RWPE2 (cell line): ENCODE results near the gene KIF6.

Experiments used
- ATAC-seq: fragments of 200-7000 bp; cut with Tn5 transposase; 3 replicates; pipeline ENCODE4 v1.9.1; 2021; ENCODE audit warnings: low read depth
- DNase-seq: peaks from one replicate; pipeline ENCODE4 v3.0.0-alpha.2; 2020; ENCODE audit warnings: low spot score
- H3K27ac ChIP-seq: fragments of 450-650 bp; 2 replicates; pipeline ENCODE4 v1.5.1; 2017; ENCODE audit warnings: mild to moderate bottlenecking; ENCODE audit not compliant: poor library complexity, severe bottlenecking
- H3K27me3 ChIP-seq: fragments of 250-450 bp; sonication (Bioruptor Pico); 2 replicates; pipeline ENCODE4 v1.5.1; 2021; ENCODE audit warnings: mild to moderate bottlenecking, moderate library complexity; ENCODE audit not compliant: insufficient read depth, poor library complexity, severe bottlenecking
- H3K36me3 ChIP-seq: fragments of 250-450 bp; sonication (Bioruptor Pico); 2 replicates; pipeline ENCODE4 v1.5.1; 2020; ENCODE audit warnings: low read depth, mild to moderate bottlenecking, moderate library complexity
- H3K4me1 ChIP-seq: fragments of 250-450 bp; sonication (Bioruptor Pico); 2 replicates; pipeline ENCODE4 v1.5.1; 2021; ENCODE audit warnings: mild to moderate bottlenecking, moderate library complexity; ENCODE audit not compliant: insufficient read depth, poor library complexity, severe bottlenecking
- H3K4me3 ChIP-seq: fragments of 250-450 bp; sonication (Bioruptor Pico); 2 replicates; pipeline ENCODE4 v1.5.1; 2021; ENCODE audit warnings: mild to moderate bottlenecking, moderate library complexity; ENCODE audit not compliant: severe bottlenecking
- H3K9me3 ChIP-seq: fragments of 250-450 bp; sonication (Bioruptor Pico); 2 replicates; pipeline ENCODE4 v1.5.1; 2021; ENCODE audit warnings: mild to moderate bottlenecking, moderate library complexity; ENCODE audit not compliant: severe bottlenecking
- CTCF ChIP-seq: fragments of 450-650 bp; IDR thresholded peaks from one replicate; pipeline ENCODE4 v1.5.1; 2017; ENCODE audit warnings: mild to moderate bottlenecking, moderate library complexity; ENCODE audit not compliant: poor library complexity, severe bottlenecking

The KIF6 gene

GRCh38 chr6:39638126-39638822 is 86.9 kb downstream of the KIF6 start:
- ATAC-seq = no peak
- no peak for DNase-seq
- Histone ChIP-seq H3K27ac (no peak overlapping the region), H3K9me3 (no peaks in the 10 kb centered on the region), H3K4me1 (no peaks in the 10 kb centered on the region), H3K4me3 (no peak overlapping the region), H3K36me3 (no peaks in the 10 kb centered on the region), H3K27me3 (peaks cover 5% of the 10 kb centered on the region)
- TF ChIP-seq CTCF = no peak

GRCh38 chr6:39634646-39635341 is 90.4 kb downstream of the KIF6 start:
- no peak overlapping the region for H3K4me3 ChIP-seq
- no peak for DNase-seq
- H3K27me3 ChIP-seq = peaks cover 9% of the 10 kb centered on the region
- no peaks in the 10 kb centered on the region for H3K4me1 ChIP-seq
- no peak for TF ChIP-seq CTCF
- no peak for ATAC-seq
- no peak overlapping the region for H3K27ac ChIP-seq
- H3K9me3 ChIP-seq = no peaks in the 10 kb centered on the region
- H3K36me3 ChIP-seq = no peaks in the 10 kb centered on the region

GRCh38 chr6:39625209-39625608 is 100.0 kb downstream of the KIF6 start:
- no peak overlapping the region for H3K4me3 ChIP-seq
- ATAC-seq (no peak), DNase-seq (no peak)
- no peaks in the 10 kb centered on the region for H3K36me3 ChIP-seq
- H3K27ac ChIP-seq = no peak overlapping the region
- no peaks in the 10 kb centered on the region for H3K9me3 ChIP-seq
- H3K27me3 ChIP-seq = peaks cover 5% of the 10 kb centered on the region
- peaks cover 2% of the 10 kb centered on the region for H3K4me1 ChIP-seq
- TF ChIP-seq CTCF = no peak

- peaks cover 2% of the 10 kb centered on the region for H3K4me1 ChIP-seq
- ATAC-seq = no peak
- H3K27me3 ChIP-seq = no peaks in the 10 kb centered on the region
- H3K27ac ChIP-seq = no peak overlapping the region
- H3K36me3 ChIP-seq = no peaks in the 10 kb centered on the region
- no peak for DNase-seq
- H3K9me3 ChIP-seq = no peaks in the 10 kb centered on the region
- H3K4me3 ChIP-seq = no peak overlapping the region
- no peak for TF ChIP-seq CTCF
Observed at GRCh38 chr6:39623750-39624149, 101.5 kb downstream of the KIF6 start.

- no peaks in the 10 kb centered on the region for H3K9me3 ChIP-seq
- H3K27me3 ChIP-seq = no peaks in the 10 kb centered on the region
- TF ChIP-seq CTCF = no peak
- DNase-seq = no peak
- no peak overlapping the region for H3K4me3 ChIP-seq
- H3K36me3 ChIP-seq = no peaks in the 10 kb centered on the region
- no peak for ATAC-seq
- H3K4me1 ChIP-seq = no peaks in the 10 kb centered on the region
- H3K27ac ChIP-seq = no peak overlapping the region
Observed at GRCh38 chr6:39617520-39617919, 107.7 kb downstream of the KIF6 start.
